Measurements from ENCODE around the gene GFOD2. TPM values are rescaled to one million over a fixed set of nuclear protein-coding genes. Genes with fewer than 3 reads are reported as not detected.

GFOD2 gene
- total and polyA plus RNA-seq, 2 of the 8 experiments (the other 6 are each of a cell fraction or from before 2014, with no cell fraction given), result 21.4 to 33.2 TPM

DNA sequence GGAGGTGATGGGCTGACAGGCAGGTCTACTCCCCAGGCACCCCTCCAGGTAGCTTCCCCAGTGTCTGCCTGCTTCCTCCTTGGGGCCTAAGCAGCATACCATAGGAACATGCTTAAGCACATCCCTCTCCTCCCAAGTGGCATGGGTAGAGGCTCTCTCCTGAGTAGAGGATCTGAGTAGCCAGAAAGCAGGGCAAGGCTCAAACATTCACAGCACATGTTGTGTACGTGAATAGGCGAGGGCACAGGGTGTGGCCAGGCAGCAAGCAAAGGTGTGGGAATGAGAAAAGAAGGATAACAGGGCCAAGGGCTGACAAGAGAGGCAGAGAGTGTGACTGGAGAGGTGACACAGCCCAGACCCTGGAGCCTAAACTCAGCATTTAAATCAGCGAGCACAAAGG, 29.7 kb upstream of the GFOD2 start:
- H3K4me2 ChIP-seq (ENCODE audit: insufficient read depth in 1 of 2, low read depth in 2 of 2, low read length in 2 of 2), result no peak overlapping the region
- WGBS, 2 experiments (ENCODE audit: extremely low coverage in 1 of 2, insufficient coverage in 1 of 2, insufficient read length in 1 of 2, insufficient replicate concordance in 2 of 2, low coverage in 1 of 2, low lambda C conversion rate in 2 of 2, missing lambda C conversion rate in 1 of 2), result 91% methylated on average over 3 of the region's 3 CpGs; no CpG with 5 or more reads in 1 of the 2 experiments
- peak overlapping the region; percentile 15; the same call in 1 of the 2 replicates for H2AK5ac ChIP-seq (ENCODE audit: low read depth, low read length)
- ChIA-PET POLR2A (ENCODE audit: partially characterized antibody) (interaction anchor here (1.1 to 1.8 kb wide), 4 partner anchors 9 to 200 kb away, joined by 3 to 5 read pairs (median 3); partner anchors contain the start of gene GFOD2), CTCF (ENCODE audit: partially characterized antibody) (interaction anchor here (0.6 to 1.8 kb wide), 3 partner anchors 18 to 85 kb away, joined by 3 to 4 read pairs (median 3); no protein-coding TSS in a partner anchor)
- no peak overlapping the region for H3K14ac ChIP-seq (ENCODE audit: insufficient read length)
- H3K79me1 ChIP-seq (ENCODE audit: low read depth, low read length), result no peaks in the 10 kb centered on the region
- no peak overlapping the region for H3K9ac ChIP-seq (replicated peaks in 1 of 4; ENCODE audit: extremely low read depth in 1 of 4, low read depth in 3 of 4, low read length in 3 of 4)
- H2BK120ac ChIP-seq (replicated peaks; ENCODE audit: low read depth, low read length), result no peak overlapping the region
- no peaks in the 10 kb centered on the region for H3K79me2 ChIP-seq (ENCODE audit: control insufficient read depth in 1 of 2, insufficient read depth in 2 of 2, low read length in 2 of 2)
- H4K20me1 ChIP-seq (replicated peaks in 1 of 2; ENCODE audit: control insufficient read depth in 1 of 2, insufficient read depth in 2 of 2, low read length in 2 of 2), result peaks cover 0 to 6% of the 10 kb centered on the region in 2 experiments
- no peak overlapping the region for H3K18ac ChIP-seq (ENCODE audit: extremely low read depth, low read length)
- H2BK5ac ChIP-seq (ENCODE audit: low read depth, low read length), result 0 out of 2 replicates have a peak overlapping the region, but pooled peaks have one; percentile 56
- no peak overlapping the region for H4K91ac ChIP-seq (replicated peaks; ENCODE audit: insufficient read length, low read length)
- H3K4ac ChIP-seq (replicated peaks; ENCODE audit: insufficient read length, low read depth, low read length), result no peak overlapping the region
- H3K9me3 ChIP-seq (ENCODE audit: insufficient read depth in 2 of 2, low read depth in 1 of 2, low read length in 1 of 2), result no peaks in the 10 kb centered on the region
- no peak overlapping the region for H3K4me3 ChIP-seq (ENCODE audit: extremely low read depth in 1 of 4, insufficient read depth in 2 of 4, low read depth in 3 of 4, low read length in 4 of 4)
- H3K27me3 ChIP-seq (replicated peaks in 1 of 4; ENCODE audit: control insufficient read depth in 3 of 4, extremely low read depth in 1 of 4, insufficient read depth in 3 of 4, low read length in 3 of 4), result no peaks in the 10 kb centered on the region
- H2BK15ac ChIP-seq (ENCODE audit: low read length), result peak overlapping the region; percentile 29; the same call in 1 of the 2 replicates
- no peak overlapping the region for H4K5ac ChIP-seq (ENCODE audit: insufficient read length, low read depth, low read length)
- H4K8ac ChIP-seq (ENCODE audit: extremely low read depth, insufficient read depth, low read length), result no peak overlapping the region
- FAIRE-seq, result no peak
- H2BK20ac ChIP-seq (ENCODE audit: low read length), result no peak overlapping the region
- H3K23ac ChIP-seq (ENCODE audit: insufficient read length), result no peak overlapping the region
- no peaks in the 10 kb centered on the region for H3K4me1 ChIP-seq (replicated peaks in 1 of 4; ENCODE audit: control insufficient read depth in 3 of 4, insufficient read depth in 4 of 4, low read length in 3 of 4)
- no peak for TF ChIP-seq POLR2AphosphoS5 (IDR thresholded peaks at IDR 0.05; ENCODE audit: low read depth, low read length)
- no peak for TF ChIP-seq ZNF274 (IDR thresholded peaks at IDR 0.05; ENCODE audit: borderline replicate concordance, extremely low read depth, low read length)
- no peak for TF ChIP-seq PHF8 (conservative IDR thresholded peaks at IDR 0.05; ENCODE audit: low read depth, low read length)
- TF ChIP-seq KDM1A (IDR thresholded peaks at IDR 0.05; ENCODE audit: borderline replicate concordance, low read length), result no peak
- TF ChIP-seq, protein P1, sequence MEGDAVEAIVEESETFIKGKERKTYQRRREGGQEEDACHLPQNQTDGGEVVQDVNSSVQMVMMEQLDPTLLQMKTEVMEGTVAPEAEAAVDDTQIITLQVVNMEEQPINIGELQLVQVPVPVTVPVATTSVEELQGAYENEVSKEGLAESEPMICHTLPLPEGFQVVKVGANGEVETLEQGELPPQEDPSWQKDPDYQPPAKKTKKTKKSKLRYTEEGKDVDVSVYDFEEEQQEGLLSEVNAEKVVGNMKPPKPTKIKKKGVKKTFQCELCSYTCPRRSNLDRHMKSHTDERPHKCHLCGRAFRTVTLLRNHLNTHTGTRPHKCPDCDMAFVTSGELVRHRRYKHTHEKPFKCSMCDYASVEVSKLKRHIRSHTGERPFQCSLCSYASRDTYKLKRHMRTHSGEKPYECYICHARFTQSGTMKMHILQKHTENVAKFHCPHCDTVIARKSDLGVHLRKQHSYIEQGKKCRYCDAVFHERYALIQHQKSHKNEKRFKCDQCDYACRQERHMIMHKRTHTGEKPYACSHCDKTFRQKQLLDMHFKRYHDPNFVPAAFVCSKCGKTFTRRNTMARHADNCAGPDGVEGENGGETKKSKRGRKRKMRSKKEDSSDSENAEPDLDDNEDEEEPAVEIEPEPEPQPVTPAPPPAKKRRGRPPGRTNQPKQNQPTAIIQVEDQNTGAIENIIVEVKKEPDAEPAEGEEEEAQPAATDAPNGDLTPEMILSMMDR (IDR thresholded peaks at IDR 0.05; ENCODE audit: control extremely low read depth in 1 of 3, insufficient read depth in 1 of 3, low read depth in 1 of 3, low read length in 3 of 3), result no peak
- TF ChIP-seq MAFK (IDR thresholded peaks at IDR 0.05; ENCODE audit: low read depth, low read length), result no peak
- no peak for TF ChIP-seq TEAD4 (IDR thresholded peaks at IDR 0.05; ENCODE audit: low read depth, low read length)
- no peak for TF ChIP-seq CHD1 (IDR thresholded peaks at IDR 0.05; ENCODE audit: low read depth, low read length)
- TF ChIP-seq FOSL1 (IDR thresholded peaks at IDR 0.05; ENCODE audit: insufficient read depth, low read depth, low read length), result no peak
- no peak for TF ChIP-seq SIRT6 (IDR thresholded peaks at IDR 0.05; ENCODE audit: low read length)
- no peak for TF ChIP-seq SAP30 (IDR thresholded peaks at IDR 0.05; ENCODE audit: insufficient read depth, insufficient replicate concordance, low read length)
- no peak overlapping the region for H3K56ac ChIP-seq (replicated peaks; ENCODE audit: insufficient read length, low read depth, low read length)
- peaks cover 0 to 4% (median 0%) of the 10 kb centered on the region in 4 experiments; a peak in 2 of 8 replicates for H3K36me3 ChIP-seq (ENCODE audit: control insufficient read depth in 2 of 4, insufficient read depth in 4 of 4, low read length in 3 of 4)
- no peak overlapping the region for H3K27ac ChIP-seq (ENCODE audit: low read depth, low read length)
- H3K23me2 ChIP-seq (ENCODE audit: low read depth, low read length), result no peaks in the 10 kb centered on the region
- no peak for DNase-seq (ENCODE audit: low read depth in 1 of 2, low spot score in 2 of 2)
- 0 out of 2 replicates have a peak overlapping the region, but pooled peaks have one; percentile 50 for H2BK12ac ChIP-seq (ENCODE audit: low read depth, low read length)
- no peak overlapping the region for H2AFZ ChIP-seq (ENCODE audit: low read length)

Measured in H1 (cell line).